HG03280 (cell line): Measurements from ENCODE around the gene LAMA2.

ENCODE experiments used
- ATAC-seq: cut with Tn5 transposase; IDR thresholded peaks from one replicate; pipeline ENCODE4 v1.9.1; 2021; ENCODE audit warnings: mild to moderate bottlenecking, moderate library complexity; ENCODE audit not compliant: unreplicated experiment

LAMA2 gene

GRCh38 chr6:128892079-128892478 lies 9.1 kb downstream of the LAMA2 start:
- no peak for ATAC-seq

- ATAC-seq, result no peak
These were observed 16.6 kb downstream of the LAMA2 start for GRCh38 chr6:128899341-128900050.

- ATAC-seq, result no peak
These were observed 20.8 kb downstream of the LAMA2 start for GRCh38 chr6:128903715-128904114.

GRCh38 chr6:128914051-128914450 lies 31.1 kb downstream of the LAMA2 start:
- no peak for ATAC-seq

GRCh38 chr6:128918886-128919285 lies 35.9 kb downstream of the LAMA2 start:
- no peak for ATAC-seq

- ATAC-seq, result no peak
These were observed 36.7 kb downstream of the LAMA2 start for GRCh38 chr6:128919412-128920180.

GRCh38 chr6:128925765-128926164 lies 42.8 kb downstream of the LAMA2 start:
- no peak for ATAC-seq

- ATAC-seq, result no peak
These were observed 46.9 kb downstream of the LAMA2 start for GRCh38 chr6:128929869-128930268.

- no peak for ATAC-seq
These were observed 47.4 kb downstream of the LAMA2 start for GRCh38 chr6:128930321-128930720.

GRCh38 chr6:128932061-128932460 lies 49.1 kb downstream of the LAMA2 start:
- no peak for ATAC-seq

- no peak for ATAC-seq
These were observed 67.9 kb downstream of the LAMA2 start for GRCh38 chr6:128950864-128951263.

- ATAC-seq, result no peak
These were observed 70.0 kb downstream of the LAMA2 start for GRCh38 chr6:128952902-128953301.

- no peak for ATAC-seq
These were observed 71.5 kb downstream of the LAMA2 start for GRCh38 chr6:128954308-128955043.

- ATAC-seq, result no peak
These were observed 80.6 kb downstream of the LAMA2 start for GRCh38 chr6:128963561-128963960.

GRCh38 chr6:128964233-128964755 lies 81.4 kb downstream of the LAMA2 start:
- ATAC-seq, result no peak

- no peak for ATAC-seq
These were observed 81.8 kb downstream of the LAMA2 start for GRCh38 chr6:128964771-128965170.

- no peak for ATAC-seq
These were observed 84.0 kb downstream of the LAMA2 start for GRCh38 chr6:128966934-128967333.

GRCh38 chr6:128979071-128979470 lies 96.1 kb downstream of the LAMA2 start:
- no peak for ATAC-seq

- ATAC-seq, result no peak
These were observed 98.8 kb downstream of the LAMA2 start for GRCh38 chr6:128981716-128982115.

- ATAC-seq, result no peak
These were observed 107.4 kb downstream of the LAMA2 start for GRCh38 chr6:128990360-128990759.

GRCh38 chr6:128990915-128991314 lies 108.0 kb downstream of the LAMA2 start:
- ATAC-seq, result no peak
